PFSK-1 (cell line): ENCODE data around the gene RNF145.

ENCODE experiments used
- FOXP2 ChIP-seq: optimal IDR thresholded peaks from 2 replicates; pipeline ENCODE3; 2011; ENCODE audit warnings: borderline replicate concordance, control low read depth, inconsistent platforms; ENCODE audit not compliant: insufficient read depth; ENCODE audit errors: extremely low read length, extremely low read depth
- POLR2AphosphoS5 ChIP-seq: IDR thresholded peaks from 2 replicates; pipeline ENCODE4 v1.6.1; 2012; ENCODE audit warnings: low read depth, mild to moderate bottlenecking, control low read depth, low read length, moderate library complexity
- REST ChIP-seq, 2 experiments: IDR thresholded peaks; 2 replicates each; pipeline versions ENCODE4 v1.6.1 to v1.8.0; 2011 to 2012; ENCODE audit warnings: low read depth in 2 of 2, low read length in 2 of 2, control low read depth in 1 of 2, inconsistent platforms in 1 of 2, mild to moderate bottlenecking in 1 of 2, moderate library complexity in 1 of 2; ENCODE audit not compliant: insufficient read depth in 1 of 2
- SIN3A ChIP-seq: IDR thresholded peaks from 2 replicates; pipeline ENCODE4 v1.6.1; 2012; ENCODE audit warnings: mild to moderate bottlenecking, low read length, moderate library complexity, borderline replicate concordance; ENCODE audit not compliant: insufficient read depth
- TAF1 ChIP-seq: IDR thresholded peaks from 2 replicates; pipeline ENCODE4 v1.6.1; 2012; ENCODE audit warnings: low read length, control low read depth, borderline replicate concordance; ENCODE audit not compliant: insufficient read depth

The RNF145 gene

GRCh38 chr5:159224471-159224870, 15.1 kb upstream of the RNF145 start:
- TF ChIP-seq TAF1: no peak
- no peak for TF ChIP-seq FOXP2
- TF ChIP-seq REST (IDR thresholded peaks at IDR 0.05; ENCODE audit: insufficient read depth in 1 of 2, low read depth in 2 of 2, low read length in 2 of 2): no peak
- no peak for TF ChIP-seq POLR2AphosphoS5
- TF ChIP-seq SIN3A: no peak

- TF ChIP-seq POLR2AphosphoS5: no peak
- TF ChIP-seq TAF1: no peak
These were observed 14.1 kb upstream of the RNF145 start for GRCh38 chr5:159223469-159223868.

GRCh38 chr5:159220206-159220605, 10.9 kb upstream of the RNF145 start:
- no peak for TF ChIP-seq SIN3A
- no peak for TF ChIP-seq POLR2AphosphoS5
- TF ChIP-seq REST (IDR thresholded peaks at IDR 0.05; ENCODE audit: insufficient read depth in 1 of 2, low read depth in 2 of 2, low read length in 2 of 2): no peak
- no peak for TF ChIP-seq TAF1
- TF ChIP-seq FOXP2: no peak

GRCh38 chr5:159218595-159219023, 9.3 kb upstream of the RNF145 start:
- TF ChIP-seq SIN3A: no peak
- TF ChIP-seq FOXP2: no peak
- no peak for TF ChIP-seq REST (IDR thresholded peaks at IDR 0.05; ENCODE audit: insufficient read depth in 1 of 2, low read depth in 2 of 2, low read length in 2 of 2)
- no peak for TF ChIP-seq POLR2AphosphoS5
- no peak for TF ChIP-seq TAF1

GRCh38 chr5:159217236-159217635, 7.9 kb upstream of the RNF145 start:
- TF ChIP-seq FOXP2: no peak
- no peak for TF ChIP-seq POLR2AphosphoS5
- no peak for TF ChIP-seq REST (IDR thresholded peaks at IDR 0.05; ENCODE audit: insufficient read depth in 1 of 2, low read depth in 2 of 2, low read length in 2 of 2)
- TF ChIP-seq SIN3A: no peak
- TF ChIP-seq TAF1: no peak
